Hematopoietic multipotent progenitor cell treated with erythropoietin and hydrocortisone succinate and interleukin-3 and kit ligand, for 17 days (in vitro differentiated cells): Measurements from ENCODE around the gene NELL2.
"Not testable (repeated sequence)": the region's sequence is repeated elsewhere in the genome, so short reads cannot be mapped to it uniquely, and the experiment has no call there.

Source experiments
- DNase-seq: peaks from one replicate; pipeline ENCODE4 v3.0.0-alpha.2; 2015; ENCODE audit warnings: low spot score

NELL2 gene

DNA sequence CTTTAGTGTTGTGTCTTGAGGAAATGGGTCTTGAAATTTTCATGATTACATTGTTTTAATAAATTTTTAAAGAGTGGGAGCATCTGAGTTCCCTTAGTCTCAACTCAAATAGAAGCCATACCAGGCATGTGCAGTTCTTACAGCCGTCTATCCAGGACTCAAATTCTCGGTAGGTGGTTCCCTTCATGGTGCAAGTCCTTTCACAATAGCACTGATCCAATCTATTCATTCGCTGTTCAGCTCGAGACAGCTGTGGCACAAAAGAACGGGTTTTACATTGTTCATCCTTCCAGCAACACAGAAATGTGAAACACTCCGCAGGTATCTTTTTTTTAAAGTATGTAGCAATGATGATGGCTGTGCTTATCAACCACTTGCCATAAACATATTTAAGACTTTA is 100.2 kb downstream of the NELL2 start:
- DNase-seq, result no peak

DNA sequence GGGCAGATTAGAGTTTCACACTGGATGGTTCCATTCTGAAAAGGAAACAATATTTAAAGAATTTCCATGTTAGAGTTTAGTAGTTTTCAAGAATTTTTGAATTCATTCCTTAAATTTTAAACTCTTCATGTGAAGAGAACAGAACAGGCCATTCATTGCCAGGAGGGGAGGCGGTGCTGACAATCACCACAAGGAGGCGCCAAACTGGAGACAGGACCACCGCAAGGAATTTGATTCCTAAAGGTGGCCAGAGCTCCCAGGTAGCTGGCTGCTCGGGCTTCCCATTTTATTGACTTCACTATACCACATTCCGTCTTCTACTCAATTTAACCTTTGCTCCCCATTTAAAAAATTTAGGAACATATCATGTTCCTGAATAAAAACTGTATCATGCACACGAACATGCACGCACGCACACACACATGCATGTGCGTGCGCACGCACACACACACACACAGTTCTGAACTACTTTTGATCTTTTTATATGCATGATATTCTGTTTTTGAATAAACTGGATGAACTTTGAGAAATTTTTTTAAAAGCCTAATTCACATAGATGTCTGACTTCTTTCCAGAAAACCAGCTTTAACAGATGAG is 101.2 kb downstream of the NELL2 start:
- DNase-seq, result peak; percentile 25

DNA sequence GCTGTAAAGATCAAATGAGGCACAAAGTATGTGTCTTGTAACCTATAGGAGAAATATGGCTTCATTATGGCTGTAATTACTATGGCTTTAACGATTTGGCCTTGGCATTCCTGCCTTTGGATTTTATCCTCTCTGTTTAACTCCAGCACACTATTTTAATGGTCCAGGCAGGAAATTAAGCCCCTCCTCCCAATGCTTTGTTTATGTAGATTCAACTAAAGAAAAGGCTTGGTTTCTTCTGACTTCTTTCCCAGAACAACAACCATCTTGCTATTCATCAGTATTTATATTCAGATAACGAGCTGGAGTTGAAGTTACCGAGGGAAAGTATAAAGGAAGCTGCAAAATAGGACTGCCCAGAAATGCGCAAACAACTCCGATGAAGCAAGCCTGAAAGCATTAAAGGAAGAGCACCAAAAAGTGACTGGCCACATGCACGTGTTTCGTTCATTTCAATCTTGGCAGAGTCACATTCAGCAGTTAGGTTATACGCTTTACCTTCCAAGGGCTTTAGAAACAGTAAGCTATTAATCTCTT is 104.6 kb downstream of the NELL2 start:
- DNase-seq, result no peak

DNA sequence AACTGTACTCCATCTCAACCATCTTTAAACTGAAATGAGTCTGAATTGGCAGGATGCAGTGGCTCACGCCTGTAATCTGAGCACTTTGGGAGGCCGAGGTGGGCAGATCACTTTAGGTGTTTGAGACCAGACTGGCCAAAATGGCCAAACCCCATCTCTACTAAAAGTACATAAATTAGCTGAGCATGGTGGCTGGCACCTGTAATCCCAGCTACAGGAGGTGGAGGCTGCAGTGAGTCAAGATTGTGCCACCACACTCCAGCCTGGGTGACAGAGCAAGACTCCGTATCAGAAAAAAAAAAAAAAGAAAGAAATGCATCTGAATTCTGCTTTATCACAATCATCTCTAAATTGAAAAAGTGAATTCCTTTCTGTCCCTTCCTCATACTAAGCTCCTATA is 110.3 kb downstream of the NELL2 start:
- DNase-seq, result no peak

DNA sequence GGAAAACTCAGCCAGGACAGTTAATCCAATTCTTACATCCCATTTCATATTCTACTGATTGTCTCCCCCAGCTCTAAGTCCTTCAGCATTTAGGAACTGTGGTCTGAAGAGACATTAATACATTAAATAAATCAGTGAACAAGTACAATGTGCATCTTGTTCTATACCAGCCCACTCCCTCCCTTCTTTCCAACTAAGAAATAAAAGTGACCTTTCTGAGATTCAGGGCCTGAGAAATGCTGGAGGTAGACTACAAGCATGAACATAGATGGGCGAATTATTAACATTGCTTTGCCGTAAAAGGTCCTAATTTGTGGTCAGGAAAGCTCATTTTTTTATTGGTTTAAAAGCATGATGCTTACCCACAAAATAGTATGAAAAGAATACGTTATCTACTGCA is 113.1 kb downstream of the NELL2 start:
- no peak for DNase-seq

DNA sequence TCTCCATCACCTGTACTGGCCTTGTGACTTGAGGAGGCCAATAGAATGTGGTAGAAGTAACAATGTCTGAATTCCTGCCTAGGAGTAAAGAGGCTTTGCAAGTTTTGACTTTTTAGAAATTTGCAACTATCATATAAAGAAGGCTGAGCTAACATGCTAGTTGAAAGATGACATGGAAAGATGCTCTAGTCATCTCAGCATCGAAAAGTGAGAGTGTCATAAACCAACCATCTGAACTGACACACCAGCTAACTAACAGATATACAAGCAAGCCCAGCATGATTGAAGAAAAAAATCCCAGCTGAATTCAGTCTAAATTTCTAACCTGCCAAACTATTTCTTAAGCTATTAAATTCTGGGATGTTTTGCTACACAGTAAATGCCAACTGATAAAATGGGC is 116.8 kb downstream of the NELL2 start:
- DNase-seq, result no peak

DNA sequence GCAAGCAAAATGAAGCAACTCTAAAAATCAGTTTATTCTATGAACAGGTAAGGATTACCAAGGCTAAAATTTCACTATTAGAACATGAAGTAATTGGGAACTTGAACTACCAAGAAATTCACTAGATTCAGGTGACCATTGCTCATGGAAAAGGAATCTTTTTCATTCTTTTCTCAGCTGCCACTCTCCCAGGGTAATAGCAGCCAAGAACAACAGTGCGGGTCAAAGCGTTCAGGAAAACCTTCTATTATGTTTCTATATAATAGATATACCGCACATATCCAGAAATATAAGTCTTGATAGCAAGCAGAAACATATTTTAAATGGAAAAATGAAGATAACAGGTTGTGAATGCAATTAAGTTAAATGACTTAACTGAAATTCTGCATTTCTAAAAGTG is 125.6 kb downstream of the NELL2 start:
- DNase-seq, result no peak

DNA sequence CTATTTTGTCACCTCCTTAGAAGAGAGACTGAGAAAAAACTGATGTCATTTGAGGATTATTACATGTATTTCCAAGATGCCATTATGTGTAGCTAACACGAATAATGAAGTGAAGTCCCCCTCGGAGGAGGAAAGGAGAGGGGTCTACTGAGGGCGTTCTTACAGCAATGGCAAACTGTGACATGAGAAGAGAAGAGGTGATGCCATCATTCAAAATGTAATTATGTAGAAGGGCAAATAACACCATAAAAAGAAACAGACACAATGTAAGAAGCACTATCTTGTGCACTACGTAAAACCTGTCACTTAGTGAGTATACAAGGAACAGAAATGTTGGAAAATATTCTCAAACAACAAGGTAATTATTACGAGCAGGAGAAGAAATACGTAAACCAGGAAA is 126.5 kb downstream of the NELL2 start:
- no peak for DNase-seq

DNA sequence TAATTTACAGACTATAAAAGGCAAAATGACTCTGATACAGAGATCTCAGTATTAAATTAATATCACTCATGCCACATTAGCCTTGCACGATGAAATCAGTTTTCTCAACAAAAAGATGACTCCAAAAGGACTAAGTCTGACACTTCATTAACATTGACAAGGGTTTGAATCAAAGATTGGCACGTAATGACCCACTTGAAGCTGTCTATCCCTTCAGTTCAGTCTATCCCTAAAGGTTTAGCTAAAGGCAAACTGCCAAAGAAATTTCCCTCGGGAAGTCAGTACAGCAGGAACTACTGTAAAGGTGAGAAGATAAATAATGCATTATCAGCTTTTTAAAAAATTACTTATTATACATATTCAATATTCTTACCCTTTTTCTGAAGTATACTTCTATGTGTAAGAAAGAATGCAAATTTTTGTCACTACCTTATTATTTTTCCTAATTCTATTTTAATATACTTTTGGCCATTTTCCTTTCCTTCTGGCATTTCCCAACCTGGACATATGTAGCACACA is 127.1 kb downstream of the NELL2 start:
- no peak for DNase-seq

DNA sequence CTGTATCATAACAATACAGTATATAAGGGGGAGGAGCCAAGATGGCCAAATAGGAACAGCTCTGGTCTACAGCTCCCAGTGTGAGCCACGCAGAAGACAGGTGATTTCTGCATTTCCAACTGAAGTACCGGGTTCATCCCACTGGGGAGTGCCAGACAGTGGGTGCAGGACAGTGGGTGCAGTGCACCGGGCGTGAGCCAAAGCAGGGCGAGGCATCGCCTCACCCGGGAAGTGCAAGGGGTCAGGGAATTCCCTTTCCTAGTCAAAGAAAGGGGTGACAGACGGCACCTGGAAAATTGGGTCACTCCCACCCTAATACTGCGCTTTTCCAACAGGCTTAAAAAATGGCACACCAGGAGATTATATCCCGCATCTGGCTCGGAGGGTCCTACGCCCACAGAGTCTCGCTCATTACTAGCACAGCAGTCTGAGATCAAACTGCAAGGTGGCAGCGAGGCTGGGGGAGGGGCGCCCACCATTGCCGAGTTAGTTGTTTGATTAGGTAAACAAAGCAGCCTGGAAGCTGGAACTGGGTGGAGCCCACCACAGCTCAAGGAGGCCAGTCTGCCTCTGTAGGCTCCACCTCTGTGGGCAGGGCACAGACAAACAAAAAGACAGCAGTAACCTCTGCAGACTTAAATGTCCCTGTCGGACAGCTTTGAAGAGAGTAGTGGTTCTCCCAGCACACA is 134.7 kb downstream of the NELL2 start:
- DNase-seq, result not testable (repeated sequence)

DNA sequence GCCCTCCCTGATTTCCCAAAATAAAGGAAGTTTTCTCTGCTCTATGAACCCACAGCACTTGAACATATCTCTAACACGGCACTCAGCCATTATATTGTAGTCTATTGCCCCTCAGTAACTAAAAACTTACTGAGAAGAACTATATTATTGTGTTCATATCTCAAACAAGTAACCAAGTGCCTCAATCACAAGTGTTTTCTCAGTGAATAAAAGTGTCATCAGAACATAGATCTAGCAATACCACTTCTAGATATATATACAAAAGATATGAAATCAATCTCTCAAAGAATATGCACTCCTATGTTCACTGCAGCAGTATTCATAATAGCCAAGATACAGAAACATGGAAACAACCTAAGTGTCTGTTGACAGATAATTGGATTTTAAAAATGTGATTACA is 138.1 kb downstream of the NELL2 start:
- DNase-seq, result no peak

DNA sequence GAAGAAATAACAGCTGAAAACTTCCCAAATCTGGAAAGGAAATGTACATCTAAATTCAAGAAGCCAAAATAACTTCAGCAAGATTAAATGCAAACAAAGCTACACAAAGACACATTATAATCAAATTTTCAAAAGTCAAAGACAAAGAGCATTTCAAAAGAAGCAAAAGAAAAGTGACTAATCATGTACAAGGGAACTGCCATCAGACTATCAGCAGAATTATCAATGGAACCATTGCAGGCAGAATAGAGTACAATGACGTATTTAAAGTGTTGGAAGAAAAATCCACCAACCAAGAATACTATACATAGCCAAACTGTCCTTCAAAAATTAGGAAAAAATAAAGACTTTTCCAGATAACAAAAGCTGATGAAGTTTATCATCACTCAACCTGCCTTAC is 147.5 kb downstream of the NELL2 start:
- no peak for DNase-seq

DNA sequence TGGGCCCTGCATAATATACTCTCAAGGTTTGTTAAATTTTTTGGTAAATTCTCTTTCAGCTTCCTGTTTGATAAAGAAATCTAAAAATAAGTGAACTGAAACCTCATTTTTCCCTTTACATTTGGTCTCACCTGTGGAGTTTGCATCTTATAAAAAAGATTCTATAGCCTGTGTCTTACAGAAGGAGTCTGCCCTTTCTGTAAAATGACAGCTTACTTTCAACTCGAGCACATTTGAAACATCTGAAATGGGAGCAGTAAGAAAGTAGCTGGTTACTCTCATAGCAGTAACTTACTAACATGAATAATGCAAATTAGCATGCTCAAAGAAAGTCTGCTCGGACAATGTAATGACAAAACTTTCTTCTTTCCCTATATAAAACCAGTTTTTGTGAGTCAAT is 155.8 kb downstream of the NELL2 start:
- DNase-seq, result no peak

DNA sequence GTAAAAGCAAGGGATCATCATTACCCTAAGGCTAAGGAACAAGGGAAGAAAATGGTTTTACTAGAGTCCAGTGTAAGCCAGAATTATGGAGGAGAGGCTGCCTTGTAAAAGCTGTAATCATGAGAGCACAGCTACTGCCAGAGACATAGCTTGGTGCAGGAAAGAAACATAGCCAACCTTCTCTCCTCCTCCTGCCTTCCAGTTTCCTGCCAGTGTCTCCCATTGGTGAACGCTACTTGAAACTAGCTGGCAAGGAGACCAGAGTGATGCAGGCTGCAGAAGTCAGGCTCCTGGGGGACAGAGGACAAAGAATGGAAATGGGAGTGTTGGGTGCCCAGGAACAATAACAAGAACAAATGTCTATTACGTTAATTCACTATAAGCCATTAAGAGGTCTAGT is 158.5 kb downstream of the NELL2 start:
- no peak for DNase-seq

DNA sequence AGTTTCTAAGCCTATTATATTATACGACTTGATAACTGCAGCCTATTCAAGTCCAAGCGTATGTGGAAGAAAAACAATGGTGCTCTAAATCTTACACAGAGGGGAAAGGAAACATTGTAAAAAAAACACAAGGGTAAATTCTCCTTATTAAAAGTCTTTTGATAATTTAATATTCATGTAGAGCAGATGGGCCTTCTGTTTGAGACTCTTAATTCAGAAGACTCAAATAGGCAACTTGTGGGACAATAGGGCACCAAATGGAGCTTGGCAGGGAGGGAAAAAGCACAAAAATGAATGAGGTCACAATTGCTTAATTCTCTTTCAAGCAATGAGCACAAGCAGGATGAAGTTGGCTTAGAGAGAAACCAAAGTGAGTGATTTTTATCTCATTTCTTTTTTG is 159.4 kb downstream of the NELL2 start:
- no peak for DNase-seq

DNA sequence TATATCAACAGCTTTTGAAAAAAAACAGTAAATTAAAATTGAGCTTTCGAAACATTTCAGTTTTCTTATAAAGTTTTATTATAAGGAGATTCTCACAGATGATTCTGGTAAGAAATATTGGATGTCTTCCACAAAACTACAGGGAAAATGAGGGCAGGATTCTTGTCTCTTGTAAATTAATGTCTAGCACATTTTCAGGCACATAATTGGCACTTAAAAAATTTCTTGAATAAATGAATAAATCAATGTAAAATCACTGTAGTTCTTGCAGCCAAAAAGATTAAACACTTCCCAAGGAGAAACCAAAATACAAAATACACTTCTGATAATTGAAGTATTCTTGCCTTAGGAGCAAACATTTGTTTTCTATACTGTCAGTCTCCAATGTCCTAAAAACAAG is 164.4 kb downstream of the NELL2 start:
- DNase-seq, result no peak

DNA sequence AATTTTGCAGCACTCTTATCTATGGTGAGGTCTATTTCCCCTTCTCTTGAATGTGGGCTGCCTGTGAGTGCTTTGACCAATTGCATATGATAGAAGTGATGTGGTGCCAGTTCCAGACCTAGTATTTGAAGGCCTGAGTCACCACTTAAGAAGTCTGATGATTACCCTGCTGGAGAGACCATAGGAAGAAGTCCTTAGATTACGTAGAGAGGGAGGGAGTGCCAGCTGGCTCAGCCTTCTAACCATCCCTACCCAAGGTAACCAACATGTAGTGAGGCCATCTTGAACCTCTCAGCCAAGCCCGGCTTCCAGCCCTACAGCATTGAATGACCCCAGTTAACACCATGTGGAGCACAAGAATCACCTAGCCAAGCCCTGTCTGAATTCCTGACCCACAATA is 166.9 kb downstream of the NELL2 start:
- DNase-seq, result no peak

DNA sequence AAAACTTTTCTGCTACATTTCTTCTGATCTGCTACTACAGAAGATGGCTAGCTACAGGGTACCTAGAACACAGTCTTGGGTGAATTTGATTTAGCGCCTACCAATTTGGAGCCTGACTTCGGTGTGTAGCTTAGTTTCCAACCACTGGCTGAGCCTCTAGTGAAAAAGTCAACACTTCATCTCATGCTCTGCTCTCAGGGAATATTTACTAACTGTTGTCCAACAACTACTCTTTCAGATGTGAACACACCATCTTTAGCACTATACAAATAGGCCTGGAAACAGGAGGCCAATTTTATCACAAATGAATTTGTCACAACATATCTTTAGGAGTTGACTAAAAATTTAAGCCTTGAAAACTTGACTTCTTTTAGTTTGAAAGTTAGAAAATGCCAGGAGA is 167.9 kb downstream of the NELL2 start:
- DNase-seq, result no peak

DNA sequence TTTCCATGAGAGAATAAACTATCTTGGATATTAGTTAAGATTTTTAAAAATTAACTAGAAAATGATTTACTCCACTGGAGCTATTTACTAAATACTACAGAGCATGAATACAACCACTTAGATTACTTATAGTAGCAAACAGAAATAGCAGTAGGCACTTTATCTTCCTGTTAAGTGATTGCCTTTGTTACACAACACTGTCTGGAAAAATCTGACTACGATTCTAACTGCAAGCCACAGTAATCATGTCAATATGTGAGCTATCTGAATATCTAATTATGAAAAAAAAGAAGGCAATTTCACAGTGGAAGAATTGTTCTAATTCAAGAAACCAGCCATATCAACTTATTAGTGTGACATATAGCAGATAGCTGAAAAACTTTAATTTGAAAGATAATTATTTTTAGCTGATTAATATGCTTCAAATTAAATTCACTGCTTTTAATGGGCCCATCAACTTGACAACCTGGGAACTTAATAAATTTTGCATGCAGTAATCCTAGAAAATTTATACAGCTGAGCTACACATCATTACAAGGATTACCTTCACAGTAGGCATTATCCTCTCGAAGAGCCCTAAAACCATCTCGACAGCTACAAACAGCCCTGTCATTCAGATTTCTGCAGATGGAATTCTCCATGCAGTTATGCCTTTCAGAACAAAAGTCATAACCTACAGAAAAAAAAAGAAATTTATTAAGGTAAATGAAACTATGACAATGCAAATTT is 172.8 kb downstream of the NELL2 start:
- no peak for DNase-seq

DNA sequence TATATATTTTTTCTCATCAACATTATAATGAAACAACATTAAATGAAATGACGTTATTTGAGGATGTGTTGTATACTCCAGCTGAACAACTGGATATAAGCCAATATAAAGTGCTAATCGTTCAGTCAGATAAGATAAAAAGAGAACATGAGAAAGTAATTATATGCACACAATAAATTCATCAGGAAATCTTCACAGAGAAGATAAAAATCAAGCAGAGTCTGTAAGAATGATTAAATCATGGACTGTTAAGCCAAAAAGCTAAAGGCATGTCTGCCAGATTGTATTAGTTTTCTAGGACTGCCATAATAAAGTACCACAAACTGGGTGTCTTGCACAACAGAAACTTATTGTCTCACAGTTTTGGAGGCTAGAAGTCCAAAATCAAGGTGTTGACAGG is 178.6 kb downstream of the NELL2 start:
- DNase-seq, result no peak

DNA sequence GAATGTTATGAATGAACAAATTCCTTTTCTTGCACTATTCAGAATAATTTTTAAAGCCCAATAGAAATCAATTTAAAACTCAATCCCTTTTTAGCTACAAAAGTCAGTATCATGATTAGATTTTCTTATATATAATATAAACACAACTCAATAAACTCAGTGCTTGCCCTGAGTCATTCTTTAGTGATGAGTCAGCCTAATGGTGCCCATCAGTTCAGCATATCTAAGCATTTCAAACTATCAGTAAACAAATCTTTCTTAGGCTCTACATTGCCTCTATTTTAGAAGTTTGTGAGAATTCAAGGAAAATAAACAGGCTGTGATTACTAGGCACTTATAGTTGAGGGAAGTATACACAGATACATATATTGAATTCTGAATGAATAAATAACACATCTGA is 179.6 kb downstream of the NELL2 start:
- no peak for DNase-seq

DNA sequence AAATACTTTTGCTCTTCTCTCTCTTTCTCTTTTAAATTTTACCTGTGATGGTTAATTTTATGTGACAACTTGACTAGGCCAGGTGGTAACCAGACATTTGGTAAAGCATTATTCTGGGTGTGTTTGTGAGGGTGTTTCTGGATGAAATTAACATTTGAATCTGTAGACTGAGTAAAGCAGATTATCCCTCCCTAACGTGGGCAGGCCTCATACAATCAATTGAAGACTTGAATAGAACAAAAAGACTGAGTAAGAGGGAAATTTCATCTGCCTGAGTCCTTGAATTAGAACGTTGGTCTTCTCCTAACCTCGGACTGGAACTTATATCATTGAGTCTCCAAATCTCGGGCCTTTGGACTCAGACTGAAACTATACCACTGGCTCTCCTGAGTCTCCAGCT is 182.1 kb downstream of the NELL2 start:
- no peak for DNase-seq

DNA sequence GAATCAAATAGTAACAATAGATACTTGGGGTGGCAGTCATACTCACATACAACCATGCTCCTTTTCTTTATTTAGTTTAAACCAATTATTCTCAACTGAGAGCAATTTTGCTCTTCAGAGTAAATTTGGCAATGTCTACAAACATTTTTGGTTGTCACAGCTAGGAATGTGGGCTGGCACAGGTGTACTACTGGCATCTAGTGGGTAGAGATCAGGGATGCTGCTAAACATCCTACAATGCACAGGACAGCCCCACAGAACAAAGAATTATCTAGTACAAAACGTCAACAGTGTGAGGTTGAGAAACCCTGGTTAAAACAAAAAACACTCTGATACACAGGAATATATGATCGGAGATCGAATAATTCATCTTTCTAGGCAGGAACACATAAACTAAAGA is 186.5 kb downstream of the NELL2 start:
- no peak for DNase-seq
